ENCODE measurements around the gene GTF2IRD1. TPM values are rescaled to one million over a fixed set of nuclear protein-coding genes. Genes with fewer than 3 reads are reported as not detected.
"Not testable (repeated sequence)": the region's sequence is repeated elsewhere in the genome, so short reads cannot be mapped to it uniquely, and the experiment has no call there.

GTF2IRD1 gene
- total RNA-seq, 1 experiment from 2014 or later = 54.0 TPM

DNA sequence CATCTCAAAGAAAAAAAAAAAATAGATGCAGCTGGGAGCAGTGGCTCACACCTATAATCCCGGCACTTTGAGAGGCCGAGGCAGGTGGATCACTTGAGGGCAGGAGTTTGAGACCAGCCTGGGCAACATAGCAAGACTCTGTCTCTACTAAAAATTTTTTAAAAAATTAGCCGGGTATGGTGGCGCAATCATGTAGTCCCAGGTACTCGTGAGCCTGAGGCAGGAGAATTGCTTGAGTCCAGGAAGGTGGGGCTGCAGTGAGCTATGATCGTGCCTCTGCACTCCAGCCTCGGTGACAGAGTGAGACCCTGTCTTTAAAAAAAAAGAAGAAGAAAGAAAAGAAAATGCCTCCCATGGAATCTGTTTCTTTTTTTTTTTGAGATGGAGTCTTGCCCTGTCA lies 31.9 kb downstream of the GTF2IRD1 start:
- no peaks in the 10 kb centered on the region for H3K36me3 ChIP-seq (ENCODE audit: control insufficient read depth, insufficient read depth, low read length)
- no TSS peak for BruUV-seq (replicated peaks)
- no peak overlapping the region for H3K27ac ChIP-seq (ENCODE audit: low read length)
- no peaks in the 10 kb centered on the region for H3K27me3 ChIP-seq (ENCODE audit: control insufficient read depth, insufficient read depth, low read length)
- intact Hi-C loops (cut with micrococcal nuclease; ENCODE audit: unreplicated experiment) = no loop called here
- ATAC-seq (no peak), DNase-seq (ENCODE audit: low read depth, low spot score) (no peak)
- H3K4me1 ChIP-seq (ENCODE audit: control insufficient read depth, insufficient read depth, low read length) = peaks cover 35% of the 10 kb centered on the region
- CTCF ChIA-PET = no interaction called here
- H3K4me3 ChIP-seq (ENCODE audit: low read depth in 2 of 2, low read length in 2 of 2) = no peak overlapping the region
- POLR2A ChIA-PET = no interaction called here
- no peaks in the 10 kb centered on the region for H3K9me3 ChIP-seq (ENCODE audit: control insufficient read depth, insufficient read depth, low read depth, low read length)
- in situ Hi-C loops (cut with HindIII; ENCODE audit: low pct_unique_long_range_greater_than_20kb, low sequenced_read_pairs) = no loop called here
- TF ChIP-seq TCF7L2 (IDR thresholded peaks at IDR 0.05; ENCODE audit: low read depth, low read length) (no peak), POLR2AphosphoS5 (IDR thresholded peaks at IDR 0.05; ENCODE audit: low read depth, low read length) (no peak), SIN3A (IDR thresholded peaks at IDR 0.05; ENCODE audit: borderline replicate concordance, insufficient read depth, low read depth, low read length) (no peak)
- TF ChIP-seq, protein P1, sequence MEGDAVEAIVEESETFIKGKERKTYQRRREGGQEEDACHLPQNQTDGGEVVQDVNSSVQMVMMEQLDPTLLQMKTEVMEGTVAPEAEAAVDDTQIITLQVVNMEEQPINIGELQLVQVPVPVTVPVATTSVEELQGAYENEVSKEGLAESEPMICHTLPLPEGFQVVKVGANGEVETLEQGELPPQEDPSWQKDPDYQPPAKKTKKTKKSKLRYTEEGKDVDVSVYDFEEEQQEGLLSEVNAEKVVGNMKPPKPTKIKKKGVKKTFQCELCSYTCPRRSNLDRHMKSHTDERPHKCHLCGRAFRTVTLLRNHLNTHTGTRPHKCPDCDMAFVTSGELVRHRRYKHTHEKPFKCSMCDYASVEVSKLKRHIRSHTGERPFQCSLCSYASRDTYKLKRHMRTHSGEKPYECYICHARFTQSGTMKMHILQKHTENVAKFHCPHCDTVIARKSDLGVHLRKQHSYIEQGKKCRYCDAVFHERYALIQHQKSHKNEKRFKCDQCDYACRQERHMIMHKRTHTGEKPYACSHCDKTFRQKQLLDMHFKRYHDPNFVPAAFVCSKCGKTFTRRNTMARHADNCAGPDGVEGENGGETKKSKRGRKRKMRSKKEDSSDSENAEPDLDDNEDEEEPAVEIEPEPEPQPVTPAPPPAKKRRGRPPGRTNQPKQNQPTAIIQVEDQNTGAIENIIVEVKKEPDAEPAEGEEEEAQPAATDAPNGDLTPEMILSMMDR (IDR thresholded peaks at IDR 0.05) = no peak
- TF ChIP-seq, protein P2, sequence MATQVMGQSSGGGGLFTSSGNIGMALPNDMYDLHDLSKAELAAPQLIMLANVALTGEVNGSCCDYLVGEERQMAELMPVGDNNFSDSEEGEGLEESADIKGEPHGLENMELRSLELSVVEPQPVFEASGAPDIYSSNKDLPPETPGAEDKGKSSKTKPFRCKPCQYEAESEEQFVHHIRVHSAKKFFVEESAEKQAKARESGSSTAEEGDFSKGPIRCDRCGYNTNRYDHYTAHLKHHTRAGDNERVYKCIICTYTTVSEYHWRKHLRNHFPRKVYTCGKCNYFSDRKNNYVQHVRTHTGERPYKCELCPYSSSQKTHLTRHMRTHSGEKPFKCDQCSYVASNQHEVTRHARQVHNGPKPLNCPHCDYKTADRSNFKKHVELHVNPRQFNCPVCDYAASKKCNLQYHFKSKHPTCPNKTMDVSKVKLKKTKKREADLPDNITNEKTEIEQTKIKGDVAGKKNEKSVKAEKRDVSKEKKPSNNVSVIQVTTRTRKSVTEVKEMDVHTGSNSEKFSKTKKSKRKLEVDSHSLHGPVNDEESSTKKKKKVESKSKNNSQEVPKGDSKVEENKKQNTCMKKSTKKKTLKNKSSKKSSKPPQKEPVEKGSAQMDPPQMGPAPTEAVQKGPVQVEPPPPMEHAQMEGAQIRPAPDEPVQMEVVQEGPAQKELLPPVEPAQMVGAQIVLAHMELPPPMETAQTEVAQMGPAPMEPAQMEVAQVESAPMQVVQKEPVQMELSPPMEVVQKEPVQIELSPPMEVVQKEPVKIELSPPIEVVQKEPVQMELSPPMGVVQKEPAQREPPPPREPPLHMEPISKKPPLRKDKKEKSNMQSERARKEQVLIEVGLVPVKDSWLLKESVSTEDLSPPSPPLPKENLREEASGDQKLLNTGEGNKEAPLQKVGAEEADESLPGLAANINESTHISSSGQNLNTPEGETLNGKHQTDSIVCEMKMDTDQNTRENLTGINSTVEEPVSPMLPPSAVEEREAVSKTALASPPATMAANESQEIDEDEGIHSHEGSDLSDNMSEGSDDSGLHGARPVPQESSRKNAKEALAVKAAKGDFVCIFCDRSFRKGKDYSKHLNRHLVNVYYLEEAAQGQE (IDR thresholded peaks at IDR 0.05; ENCODE audit: insufficient read depth in 1 of 2, low read depth in 2 of 2, low read length in 1 of 2) = no peak

DNA sequence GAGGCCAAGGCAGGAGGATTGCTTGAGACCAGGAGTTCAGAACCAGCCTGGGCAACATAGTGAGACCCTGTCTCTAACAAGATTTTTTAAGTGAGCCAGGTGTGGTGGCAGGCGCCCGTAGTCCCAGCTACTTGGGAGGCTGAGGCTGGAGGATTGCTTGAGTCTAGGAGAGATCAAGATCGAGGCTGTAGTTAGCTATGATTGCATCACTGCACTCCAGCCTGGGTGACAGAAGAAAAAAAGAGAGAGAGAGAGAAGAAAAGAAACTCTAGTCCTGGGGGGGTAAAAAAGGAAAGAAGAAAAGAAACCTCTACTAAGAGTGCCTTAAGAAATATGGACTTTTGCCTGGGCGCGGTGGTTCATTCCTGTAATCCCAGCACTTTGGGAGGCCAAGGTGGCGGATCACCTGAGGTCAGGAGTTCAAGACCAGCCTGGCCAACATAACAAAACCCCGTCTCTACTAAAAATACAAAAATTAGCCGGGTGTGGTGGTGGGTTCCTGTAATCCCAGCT lies 34.9 kb downstream of the GTF2IRD1 start:
- H3K4me3 ChIP-seq (ENCODE audit: low read depth in 2 of 2, low read length in 2 of 2); ATAC-seq; H3K4me1 ChIP-seq (ENCODE audit: control insufficient read depth, insufficient read depth, low read length); in situ Hi-C loops (cut with HindIII; ENCODE audit: low pct_unique_long_range_greater_than_20kb, low sequenced_read_pairs); H3K27ac ChIP-seq (ENCODE audit: low read length); H3K27me3 ChIP-seq (ENCODE audit: control insufficient read depth, insufficient read depth, low read length); BruUV-seq (replicated peaks); DNase-seq (ENCODE audit: low read depth, low spot score); H3K9me3 ChIP-seq (ENCODE audit: control insufficient read depth, insufficient read depth, low read depth, low read length); H3K36me3 ChIP-seq (ENCODE audit: control insufficient read depth, insufficient read depth, low read length); CTCF ChIA-PET; intact Hi-C loops (cut with micrococcal nuclease; ENCODE audit: unreplicated experiment): not testable (repeated sequence)
- POLR2A ChIA-PET = interaction anchor here (0.6 kb wide), 1 partner anchor 209 kb away, joined by 3 read pairs; no protein-coding TSS in a partner anchor
